Renal cortex interstitium (tissue), 11 donors: ENCODE measurements around the gene CFAP299. TPM values are rescaled to one million over a fixed set of nuclear protein-coding genes. Genes with fewer than 3 reads are reported as not detected.
"Not testable (repeated sequence)": the region's sequence is repeated elsewhere in the genome, so short reads cannot be mapped to it uniquely, and the experiment has no call there.

ENCODE experiments used
- DNase-seq, 11 donors: peaks; one replicate each; pipeline ENCODE4 v3.0.0-alpha.2; 2013; ENCODE audit warnings: low read depth in 9 of 11, low spot score in 4 of 11; ENCODE audit errors: extremely low read depth in 1 of 11
- polyA plus RNA-seq, 3 donors: library from polyadenylated mRNA; unstranded; fragments of 120-200 nt; gene quantifications; one replicate each; pipeline ENCODE4 v1.2.1, GENCODE V29; 2013; ENCODE audit not compliant: insufficient read length in 3 of 3

The CFAP299 gene
- polyA plus RNA-seq, 3 donors: 0.45 to 1.2 (median 0.49) TPM

- DNase-seq: no peak
These were observed 89.9 kb downstream of the CFAP299 start for GRCh38 chr4:80425124-80426100.

- no peak for DNase-seq
These were observed 95.9 kb downstream of the CFAP299 start for GRCh38 chr4:80431203-80431965.

- DNase-seq: no peak
These were observed 98.7 kb downstream of the CFAP299 start for GRCh38 chr4:80434238-80434637.

GRCh38 chr4:80438016-80438415 lies 102.5 kb downstream of the CFAP299 start:
- no peak for DNase-seq

- DNase-seq: not testable (repeated sequence)
These were observed 103.9 kb downstream of the CFAP299 start for GRCh38 chr4:80439294-80440061.

- no peak for DNase-seq
These were observed 110.7 kb downstream of the CFAP299 start for GRCh38 chr4:80446248-80446647.

- no peak for DNase-seq
These were observed 111.1 kb downstream of the CFAP299 start for GRCh38 chr4:80446664-80447063.

- DNase-seq: no peak
These were observed 112.0 kb downstream of the CFAP299 start for GRCh38 chr4:80447493-80447892.

GRCh38 chr4:80448056-80448455 lies 112.5 kb downstream of the CFAP299 start:
- no peak for DNase-seq

GRCh38 chr4:80452055-80452454 lies 116.5 kb downstream of the CFAP299 start:
- DNase-seq: no peak

GRCh38 chr4:80452768-80453167 lies 117.2 kb downstream of the CFAP299 start:
- no peak for DNase-seq

- DNase-seq: no peak
These were observed 118.5 kb downstream of the CFAP299 start for GRCh38 chr4:80454040-80454439.

- no peak for DNase-seq
These were observed 119.0 kb downstream of the CFAP299 start for GRCh38 chr4:80454556-80454955.

GRCh38 chr4:80459918-80460473 lies 124.5 kb downstream of the CFAP299 start:
- DNase-seq: no peak

GRCh38 chr4:80461412-80461811 lies 125.9 kb downstream of the CFAP299 start:
- DNase-seq: peak in 4 of 11 donors; percentile 21 to 40 (median 32)

GRCh38 chr4:80462621-80463091 lies 127.1 kb downstream of the CFAP299 start:
- no peak for DNase-seq

- no peak for DNase-seq
These were observed 128.0 kb downstream of the CFAP299 start for GRCh38 chr4:80463509-80463908.

GRCh38 chr4:80465238-80465637 lies 129.7 kb downstream of the CFAP299 start:
- no peak for DNase-seq

- no peak for DNase-seq
These were observed 130.2 kb downstream of the CFAP299 start for GRCh38 chr4:80465736-80466135.
